Liver (tissue), 3 donors: ENCODE results near the gene ANKRD11.

Source experiments
- CTCF ChIP-seq: fragments of 150-350 bp; IDR thresholded peaks from 2 replicates; pipeline ENCODE4 v1.5.1; 2017; ENCODE audit warnings: improper control_type of control experiment, low read depth, low read length; ENCODE audit not compliant: missing input control
- EGR1 ChIP-seq, 2 donors: IDR thresholded peaks; 2 replicates each; pipeline ENCODE4 v1.6.1; 2016 to 2018; ENCODE audit warnings: antibody characterized with exemption in 2 of 2, low read depth in 2 of 2
- FOXA1 ChIP-seq: IDR thresholded peaks from 2 replicates; pipeline ENCODE4 v1.6.1; 2016; ENCODE audit warnings: antibody characterized with exemption
- JUND ChIP-seq, 2 donors: IDR thresholded peaks; 2 replicates each; pipeline ENCODE4 v1.6.1; 2016; ENCODE audit warnings: antibody characterized with exemption in 2 of 2
- RAD21 ChIP-seq, 2 donors: IDR thresholded peaks; 2 replicates each; pipeline ENCODE4 v1.6.1; 2016; ENCODE audit warnings: antibody characterized with exemption in 2 of 2, mild to moderate bottlenecking in 2 of 2
- TAF1 ChIP-seq: conservative IDR thresholded peaks from 2 replicates; pipeline ENCODE4 v1.6.1; 2016; ENCODE audit warnings: antibody characterized with exemption, mild to moderate bottlenecking
- ZBTB33 ChIP-seq: IDR thresholded peaks from 2 replicates; pipeline ENCODE4 v1.6.1; 2016; ENCODE audit warnings: antibody characterized with exemption
- donor health status: healthy.
- donor health status: healthy.

GRCh38 chr16:89315271-89315670, 175.1 kb downstream of the ANKRD11 start:
- no peak for TF ChIP-seq RAD21 (IDR thresholded peaks at IDR 0.05)
- TF ChIP-seq CTCF = no peak
- no peak for TF ChIP-seq TAF1
- no peak for TF ChIP-seq ZBTB33
- no peak for TF ChIP-seq FOXA1
- TF ChIP-seq JUND (IDR thresholded peaks at IDR 0.05) = no peak
- no peak for TF ChIP-seq EGR1 (IDR thresholded peaks at IDR 0.05; ENCODE audit: low read depth in 2 of 2)
